OCI-LY3 (cell line): ENCODE data around the gene TPCN1.

Experiments
- CTCF ChIP-seq: fragments of 200-600, 300-600 bp; sonication (generic); IDR thresholded peaks from 2 replicates; pipeline ENCODE4 v1.5.1; 2014; ENCODE audit warnings: antibody characterized with exemption, low read length, low read depth
- EZH2phosphoT487 ChIP-seq: fragments of 200-600 bp; shearing (Covaris generic); IDR thresholded peaks from 2 replicates; pipeline ENCODE4 v1.6.1; 2018; ENCODE audit warnings: antibody characterized with exemption, mixed run types, low read depth

DNA sequence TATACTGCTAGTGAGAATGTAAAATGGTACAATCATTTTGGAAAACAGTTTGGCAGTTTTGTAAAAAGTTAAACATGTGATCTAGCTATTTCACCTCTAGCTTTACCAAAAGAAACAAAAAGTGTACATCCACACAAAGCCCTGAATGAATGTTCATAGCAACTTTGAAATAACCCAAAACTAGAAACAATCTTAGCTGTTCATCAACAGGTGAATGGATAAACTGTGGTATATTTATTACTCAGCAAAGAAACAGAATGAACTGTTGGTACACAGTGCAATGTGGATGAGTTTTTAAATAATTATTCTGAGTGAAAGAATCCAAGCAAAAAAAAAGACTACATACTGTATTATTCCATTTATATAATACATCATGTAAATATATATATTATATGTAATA is 36.3 kb downstream of the TPCN1 start:
- TF ChIP-seq CTCF (no peak), EZH2phosphoT487 (no peak)
